Islet precursor cell (in vitro differentiated cells): ENCODE measurements around the gene GTF3C1.
"Not testable (repeated sequence)": the region's sequence is repeated elsewhere in the genome, so short reads cannot be mapped to it uniquely, and the experiment has no call there.

Experiments
- DNase-seq: peaks from one replicate; pipeline ENCODE4 v3.0.0-alpha.2; 2018

GTF3C1 gene

DNA sequence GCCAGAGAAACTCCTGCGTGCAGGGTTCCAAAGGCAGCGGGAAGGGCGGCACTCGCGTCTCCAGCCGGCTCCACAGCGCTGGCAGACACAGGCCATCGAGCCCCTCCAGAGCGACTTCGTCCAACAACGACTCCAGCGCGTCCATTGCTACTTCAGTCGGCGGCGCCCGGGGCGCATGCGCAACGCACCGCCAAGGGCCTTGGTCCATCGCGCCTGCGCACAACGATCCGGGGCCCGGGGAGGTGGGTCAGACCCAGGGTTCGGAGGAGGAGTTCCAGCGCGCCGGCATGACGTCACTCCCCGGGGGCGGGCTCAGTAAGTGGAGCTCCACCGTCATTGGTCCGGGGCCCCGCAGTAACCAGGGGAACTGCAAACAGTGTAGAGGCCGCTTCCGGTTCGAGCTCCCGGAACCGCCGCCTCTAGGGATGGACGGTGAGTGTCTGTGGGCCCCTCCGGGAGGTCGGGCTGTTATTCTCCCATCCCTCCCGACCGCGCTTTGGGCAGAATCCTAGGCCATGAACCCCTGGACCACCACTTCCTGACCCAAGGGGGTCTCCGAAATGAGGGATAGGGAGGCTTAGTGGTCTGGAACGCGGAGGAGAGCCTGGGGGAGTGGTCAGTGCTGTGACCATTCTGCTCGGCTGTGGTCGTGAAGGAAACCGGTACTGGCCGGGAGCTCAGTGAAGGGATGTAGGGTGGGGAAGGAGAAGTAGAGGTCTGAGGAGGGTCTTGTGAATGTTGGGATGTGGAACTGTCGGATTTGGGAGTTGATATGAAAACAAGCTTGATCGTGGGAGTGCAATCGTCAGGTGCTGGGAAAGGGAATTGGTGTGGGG, at the start of gene GTF3C1, which contains the start of gene KATNIP:
TSS of gene GTF3C1 (minus strand) at position 168 of the 836 bp plus-strand sequence. CDS start at position 145, 23 bp downstream.
TSS of gene KATNIP (plus strand) at position 399 of the 836 bp plus-strand sequence. CDS start at position 426, 27 bp downstream.
- DNase-seq, result peak; percentile 99

DNA sequence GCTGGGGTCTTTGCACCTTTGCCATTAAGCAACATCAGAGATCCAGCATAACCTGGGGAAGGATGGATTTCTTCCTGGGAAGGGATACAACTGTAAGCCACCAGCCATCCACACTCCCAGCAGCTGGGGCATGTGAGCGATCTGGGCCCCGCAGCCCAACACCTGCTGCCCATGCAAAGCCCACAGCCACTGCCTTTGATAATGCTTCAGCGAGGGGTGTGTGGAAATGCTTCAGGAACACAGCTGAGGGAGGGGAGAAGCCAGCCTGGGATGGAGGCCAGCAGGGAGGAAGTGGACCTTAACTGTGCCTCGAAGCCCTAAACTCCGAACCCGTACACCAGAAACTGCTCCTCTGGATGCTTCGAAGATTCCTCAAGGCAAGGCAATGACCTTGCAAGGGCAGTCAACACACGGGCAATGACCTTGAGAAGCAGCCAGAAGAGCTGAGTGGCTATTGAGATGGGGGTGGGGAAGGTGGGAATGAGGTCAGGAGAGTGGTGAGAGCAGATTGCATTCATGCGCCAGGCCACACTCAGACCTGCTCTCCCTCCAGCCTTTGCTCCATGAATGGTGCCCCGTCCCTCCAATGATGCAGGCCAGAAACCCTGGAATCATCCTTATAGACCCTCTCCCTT, 49.3 kb upstream of the GTF3C1 start:
- DNase-seq, result no peak

DNA sequence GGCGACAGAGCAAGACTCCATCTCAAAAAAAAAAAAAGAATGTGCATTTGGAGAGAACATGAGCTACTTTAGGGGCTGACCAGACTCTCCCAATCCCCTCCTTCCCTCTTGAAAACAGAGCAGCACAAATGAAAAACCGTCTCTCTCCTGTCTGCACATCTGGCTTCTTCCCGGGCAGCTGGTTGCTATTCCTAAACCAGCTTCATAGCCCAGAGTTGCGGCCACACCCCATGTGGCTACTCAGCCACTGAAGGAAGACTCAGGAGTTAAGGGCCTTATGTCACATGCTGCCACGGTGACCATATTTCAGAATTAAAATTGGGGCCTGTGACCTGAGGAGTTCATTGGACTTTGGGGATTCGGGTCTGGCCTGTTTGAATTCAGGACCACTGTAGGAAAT, 48.5 kb upstream of the GTF3C1 start:
- DNase-seq, result no peak

DNA sequence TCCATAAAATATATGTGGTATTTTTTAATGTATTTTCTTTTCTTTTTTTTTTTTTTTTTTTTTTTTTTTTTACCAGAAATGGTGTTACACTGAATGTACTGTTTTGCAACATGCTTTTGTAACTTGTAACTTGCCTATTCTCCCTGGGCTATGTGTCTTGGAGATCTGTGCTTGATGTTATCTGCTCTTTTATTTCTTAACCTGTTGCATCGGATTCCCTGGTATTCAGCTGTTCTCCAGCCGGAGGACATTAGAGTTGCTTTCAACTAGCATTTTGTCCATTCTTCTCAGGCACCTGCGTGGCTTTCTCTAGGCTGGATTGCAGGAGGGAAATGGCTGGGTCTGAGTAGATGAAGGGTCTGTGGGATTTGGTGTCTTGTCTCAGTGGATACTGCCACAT, 47.6 kb upstream of the GTF3C1 start:
- DNase-seq, result no peak

GRCh38 chr16:27596411-27596810, 46.7 kb upstream of the GTF3C1 start:
- DNase-seq, result no peak

DNA sequence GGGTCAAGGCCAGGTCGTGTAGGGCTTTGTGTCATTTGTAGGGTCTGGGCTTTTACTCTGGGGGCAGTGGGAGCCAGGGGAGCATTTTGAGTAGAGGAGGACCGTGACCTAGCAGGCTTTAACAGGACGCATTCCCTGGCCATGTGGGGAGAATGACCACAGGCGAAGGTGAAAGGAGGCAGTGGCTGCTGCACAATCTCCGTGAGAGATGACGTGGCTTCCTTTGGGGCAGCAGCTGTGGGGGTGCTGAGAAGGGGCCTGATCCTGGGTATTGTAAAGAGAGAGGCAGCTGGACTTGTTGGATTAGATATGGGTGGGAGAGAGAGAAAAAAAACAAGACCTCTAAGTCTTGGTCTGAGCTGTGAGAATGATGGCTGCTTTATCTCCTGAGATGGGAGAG, 46.3 kb upstream of the GTF3C1 start:
- no peak for DNase-seq

- DNase-seq, result no peak
Observed at GRCh38 chr16:27595475-27595874, 45.8 kb upstream of the GTF3C1 start.

DNA sequence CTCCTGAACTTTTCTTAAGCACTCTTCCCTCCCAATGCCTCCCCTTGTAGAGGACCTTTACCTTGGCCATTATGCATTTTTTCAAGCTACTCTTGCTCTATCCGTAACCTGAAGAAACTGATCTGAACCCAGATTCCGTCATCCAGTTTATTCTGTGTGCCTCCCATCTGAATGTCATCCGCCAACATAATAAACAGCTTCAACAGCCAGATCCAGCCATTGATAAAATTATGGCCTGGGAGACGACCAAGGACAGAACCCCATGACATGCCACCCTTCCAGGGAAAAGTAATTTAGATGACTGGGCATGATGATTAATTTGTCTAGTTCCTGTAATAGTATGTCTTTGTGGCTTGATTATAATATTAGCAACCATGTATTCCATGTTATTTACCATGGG, 42.1 kb upstream of the GTF3C1 start:
- no peak for DNase-seq

DNA sequence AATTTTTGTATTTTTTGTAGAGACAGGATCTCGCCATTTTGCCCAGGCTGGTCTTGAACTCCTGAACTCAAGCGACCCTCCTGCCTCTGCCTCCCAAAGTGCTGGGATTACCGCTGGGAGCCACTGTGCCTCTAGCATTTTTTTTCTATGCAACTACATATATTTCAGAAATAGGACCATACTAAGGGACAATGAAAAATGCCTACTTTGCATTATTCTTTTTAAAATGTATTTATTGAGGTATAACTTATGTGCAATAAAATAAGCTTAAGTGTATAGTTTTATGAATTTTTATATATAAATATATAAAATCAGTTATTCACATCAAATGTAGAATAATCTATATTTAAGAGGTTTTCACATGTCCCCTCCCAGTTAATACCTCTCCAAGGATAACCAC, 38.3 kb upstream of the GTF3C1 start:
- no peak for DNase-seq

DNA sequence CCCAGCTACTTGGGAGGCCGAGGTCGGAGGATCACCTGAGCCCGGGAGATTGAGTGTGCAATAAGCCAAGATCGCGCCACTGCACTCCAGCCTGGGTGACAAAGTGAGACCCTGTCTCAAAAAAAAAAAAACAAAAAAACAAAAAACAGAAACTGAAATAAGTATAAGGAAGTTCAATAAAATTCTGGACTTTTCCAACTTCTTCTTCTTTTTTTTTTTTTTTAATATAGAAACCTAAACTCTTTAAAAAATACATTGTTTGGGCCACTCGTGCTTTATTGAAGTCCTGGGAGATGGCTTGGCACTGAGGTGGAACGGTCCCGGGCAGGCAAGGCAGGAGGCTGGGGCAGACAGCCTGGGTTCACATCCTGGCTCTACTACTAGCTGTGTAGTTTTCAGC, 37.0 kb upstream of the GTF3C1 start:
- DNase-seq, result no peak

GRCh38 chr16:27585200-27585599, 35.5 kb upstream of the GTF3C1 start:
- DNase-seq, result no peak

DNA sequence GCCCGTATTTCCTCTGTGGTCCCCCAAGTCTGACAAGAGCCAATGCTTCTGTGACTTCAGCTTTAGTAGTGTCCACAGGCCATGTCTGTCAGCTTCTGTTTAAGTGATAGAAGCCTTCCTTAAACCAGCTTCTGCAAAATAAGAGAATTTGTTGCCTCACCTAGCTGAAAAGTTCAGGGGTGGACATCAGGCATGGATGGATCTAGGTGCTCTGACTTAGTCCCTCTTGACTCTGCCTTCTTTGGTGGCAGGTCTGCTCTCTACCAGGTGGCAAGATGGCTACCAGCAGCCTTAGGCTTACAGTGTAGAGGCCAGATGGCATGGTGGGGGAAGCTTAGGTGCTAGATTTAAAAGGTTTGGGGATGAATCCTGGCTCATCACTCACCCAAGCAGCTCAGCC, 33.9 kb upstream of the GTF3C1 start:
- no peak for DNase-seq

GRCh38 chr16:27582883-27583282, 33.2 kb upstream of the GTF3C1 start:
- DNase-seq, result no peak

DNA sequence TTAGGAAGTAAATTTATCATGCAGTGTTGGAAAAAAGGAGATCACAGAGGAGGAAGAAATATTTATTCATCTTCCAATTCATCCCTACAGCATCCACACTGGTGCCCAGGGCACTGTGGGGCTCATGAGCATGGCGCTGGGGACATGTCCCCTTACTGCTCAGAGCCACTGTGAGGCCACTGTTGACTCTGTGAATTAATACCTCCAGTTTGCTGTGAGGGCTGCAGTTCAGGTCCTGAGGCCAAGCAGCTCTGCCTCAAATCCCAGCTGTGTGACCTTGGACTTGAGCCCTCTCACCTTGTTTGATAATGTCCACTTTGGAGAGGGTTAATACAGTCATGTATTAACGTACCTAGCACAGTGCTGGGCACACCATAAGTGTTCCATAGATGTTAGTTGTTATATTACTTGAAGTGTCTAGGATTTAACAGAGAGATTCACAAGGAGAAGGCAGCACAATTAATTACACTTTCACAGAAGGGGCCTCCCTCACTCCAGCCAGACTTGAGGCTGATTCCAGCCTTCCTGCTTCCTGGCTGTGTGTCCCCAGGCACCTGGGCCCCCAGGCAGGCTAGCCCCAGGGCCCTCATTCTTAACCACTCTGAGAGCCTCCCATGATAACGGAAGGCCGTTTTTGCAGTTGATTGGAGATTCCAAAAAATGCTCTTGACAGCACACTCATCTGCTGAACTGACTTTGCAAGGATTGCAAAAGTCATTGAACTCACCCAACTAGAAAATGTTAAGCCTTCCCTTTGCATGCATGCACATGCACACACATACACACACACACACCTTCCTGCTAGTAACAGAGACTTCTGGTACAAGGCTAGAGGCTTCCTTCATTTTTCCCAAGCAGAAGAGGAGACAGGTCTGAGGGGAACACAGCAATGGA, 29.6 kb upstream of the GTF3C1 start:
- no peak for DNase-seq

- DNase-seq, result no peak
Observed at GRCh38 chr16:27576729-27577128, 27.0 kb upstream of the GTF3C1 start.

GRCh38 chr16:27572711-27573110, 23.0 kb upstream of the GTF3C1 start:
- no peak for DNase-seq

DNA sequence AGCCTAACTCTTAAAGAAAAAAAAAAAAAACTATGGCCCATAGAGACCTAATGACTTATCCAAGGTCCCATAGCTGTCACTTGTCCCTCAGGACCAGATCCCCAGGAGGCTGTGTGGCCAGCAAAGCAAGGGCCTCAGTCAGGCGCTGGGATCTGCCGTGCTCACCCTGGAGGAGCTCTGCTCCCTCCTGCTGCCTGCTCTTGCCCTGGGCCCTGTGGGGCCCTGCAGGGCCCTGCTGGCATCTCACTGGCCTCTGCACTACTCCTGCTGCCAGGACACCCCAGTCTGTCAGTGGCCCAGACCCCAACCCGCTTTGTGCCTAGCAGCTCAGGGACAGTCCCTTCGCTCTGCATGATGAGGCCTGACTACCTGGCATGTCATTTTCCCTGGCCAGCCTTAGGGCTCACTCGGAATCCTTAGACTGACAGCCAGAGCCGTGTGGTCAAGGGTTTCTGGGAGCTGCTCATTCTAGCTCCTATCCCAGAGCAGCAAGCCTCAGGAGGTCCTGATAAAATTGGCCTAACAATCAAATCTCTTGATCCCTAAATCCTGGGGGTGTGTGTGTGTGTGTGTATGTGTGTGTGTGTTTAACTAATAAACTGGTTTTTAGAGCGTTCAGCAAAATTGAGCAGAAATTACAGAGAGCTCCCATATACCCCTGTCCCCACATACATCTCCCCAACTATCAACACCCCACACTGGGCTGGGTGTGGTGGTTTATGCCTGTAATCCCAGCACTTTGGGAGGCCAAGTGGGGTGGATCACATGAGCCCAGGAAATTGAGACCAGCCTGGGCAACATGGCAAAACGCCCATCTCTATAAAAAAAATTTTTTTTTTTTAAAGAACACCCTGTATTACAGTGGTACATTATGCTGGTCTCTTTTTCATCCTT, 22.0 kb upstream of the GTF3C1 start:
- no peak for DNase-seq

- DNase-seq, result not testable (repeated sequence)
Observed at GRCh38 chr16:27570986-27571385, 21.3 kb upstream of the GTF3C1 start.

- no peak for DNase-seq
Observed at GRCh38 chr16:27568077-27568476, 18.4 kb upstream of the GTF3C1 start.

- no peak for DNase-seq
Observed at GRCh38 chr16:27566417-27566816, 16.7 kb upstream of the GTF3C1 start.

- DNase-seq, result no peak
Observed at GRCh38 chr16:27564224-27564623, 14.5 kb upstream of the GTF3C1 start.

- DNase-seq, result no peak
Observed at GRCh38 chr16:27561216-27561615, 11.5 kb upstream of the GTF3C1 start.
